ENCODE data around the gene FAXDC2. TPM values are rescaled to one million over a fixed set of nuclear protein-coding genes. Genes with fewer than 3 reads are reported as not detected.

The FAXDC2 gene
- total and polyA plus RNA-seq, 2 of the 8 experiments (the other 6 are each of a cell fraction or from before 2014, with no cell fraction given) = 3.7 to 5.9 TPM

DNA sequence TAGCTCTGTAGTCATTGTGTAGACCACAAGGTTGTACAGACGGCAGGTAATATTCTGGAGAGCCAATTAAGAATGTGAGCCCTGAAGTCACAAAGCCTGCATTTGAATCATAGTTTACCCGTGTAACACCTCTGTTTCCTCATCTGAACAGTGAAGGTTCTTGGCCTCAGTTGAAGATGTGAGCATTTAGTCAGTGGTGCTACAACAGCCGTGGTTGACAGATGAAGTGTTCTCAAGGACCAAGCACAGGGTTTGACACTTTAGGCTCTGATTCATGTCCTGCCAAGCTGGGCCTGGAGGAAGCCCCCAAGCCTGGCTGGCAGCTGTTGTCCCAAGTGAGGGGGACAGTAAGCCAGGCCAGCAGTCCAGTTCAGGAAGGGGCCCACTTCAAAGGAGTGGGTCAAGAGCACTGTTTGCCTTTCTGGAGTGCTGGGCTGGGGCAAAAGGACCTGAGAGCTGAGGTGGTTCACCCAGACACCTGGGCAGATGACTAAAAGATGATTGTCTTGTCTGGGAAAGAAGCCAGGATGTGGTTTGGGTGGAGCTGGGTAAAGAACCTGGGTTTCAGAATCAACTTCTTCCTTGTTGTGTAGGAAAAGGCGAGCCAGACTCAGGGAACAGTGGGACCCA lies 20.7 kb downstream of the FAXDC2 start (continued):
- TF ChIP-seq BACH1 (IDR thresholded peaks at IDR 0.05; ENCODE audit: low read length) = no peak
- TF ChIP-seq, protein P1, sequence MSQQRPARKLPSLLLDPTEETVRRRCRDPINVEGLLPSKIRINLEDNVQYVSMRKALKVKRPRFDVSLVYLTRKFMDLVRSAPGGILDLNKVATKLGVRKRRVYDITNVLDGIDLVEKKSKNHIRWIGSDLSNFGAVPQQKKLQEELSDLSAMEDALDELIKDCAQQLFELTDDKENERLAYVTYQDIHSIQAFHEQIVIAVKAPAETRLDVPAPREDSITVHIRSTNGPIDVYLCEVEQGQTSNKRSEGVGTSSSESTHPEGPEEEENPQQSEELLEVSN (IDR thresholded peaks at IDR 0.05) = no peak
- no peak for TF ChIP-seq SP4 (IDR thresholded peaks at IDR 0.05; ENCODE audit: low read length)
- TF ChIP-seq CBX8 (IDR thresholded peaks at IDR 0.05; ENCODE audit: borderline replicate concordance, low read depth, low read length) = no peak
- TF ChIP-seq EP300 (IDR thresholded peaks at IDR 0.05; ENCODE audit: borderline replicate concordance in 1 of 2, low read depth in 2 of 2, low read length in 2 of 2) = no peak
- no peak for TF ChIP-seq MAFK (IDR thresholded peaks at IDR 0.05; ENCODE audit: low read depth, low read length)
- no peak for TF ChIP-seq EZH2 (IDR thresholded peaks at IDR 0.05; ENCODE audit: low read depth, low read length, severe bottlenecking)
- TF ChIP-seq CHD1 (IDR thresholded peaks at IDR 0.05; ENCODE audit: low read depth, low read length) = no peak
